HFF-Myc (cell line): ENCODE measurements around the gene NT5C3A.

ENCODE experiments used
- DNase-seq: peaks from one replicate; pipeline ENCODE4 v3.0.0-alpha.2; 2011; ENCODE audit warnings: low read depth; ENCODE audit errors: extremely low read depth
- H3K4me3 ChIP-seq: replicated peaks from 2 replicates; pipeline ENCODE4 v1.5.1; 2011; ENCODE audit warnings: low read depth, mild to moderate bottlenecking, control low read depth, low read length
- CTCF ChIP-seq: IDR thresholded peaks from 2 replicates; pipeline ENCODE4 v1.5.1; 2012; ENCODE audit warnings: mild to moderate bottlenecking, low read depth, low read length, control low read depth; ENCODE audit errors: missing control alignments

NT5C3A gene

GRCh38 chr7:33053721-33054120, 8.9 kb downstream of the NT5C3A start:
- no peak for TF ChIP-seq CTCF

GRCh38 chr7:33050535-33051318, 11.8 kb downstream of the NT5C3A start:
- peak; percentile 16 for DNase-seq
- peak; percentile 48 for TF ChIP-seq CTCF
- no peak overlapping the region for H3K4me3 ChIP-seq

More at GRCh38 chr7:33053721-33054120, 8.9 kb downstream of the NT5C3A start:
- H3K4me3 ChIP-seq = no peak overlapping the region
- DNase-seq = no peak

- no peak overlapping the region for H3K4me3 ChIP-seq
- no peak for TF ChIP-seq CTCF
- DNase-seq = no peak
Observed at GRCh38 chr7:33048704-33049103, 13.9 kb downstream of the NT5C3A start.

GRCh38 chr7:33048257-33048656, 14.3 kb downstream of the NT5C3A start:
- no peak overlapping the region for H3K4me3 ChIP-seq
- no peak for DNase-seq
- TF ChIP-seq CTCF = no peak

GRCh38 chr7:33044986-33045385, 17.6 kb downstream of the NT5C3A start:
- TF ChIP-seq CTCF = no peak
- H3K4me3 ChIP-seq = no peak overlapping the region
- no peak for DNase-seq

- no peak overlapping the region for H3K4me3 ChIP-seq
Observed at GRCh38 chr7:33044401-33044718, 18.2 kb downstream of the NT5C3A start.

More at GRCh38 chr7:33044401-33044718, 18.2 kb downstream of the NT5C3A start:
- TF ChIP-seq CTCF = no peak
- no peak for DNase-seq
